HG02970 (cell line): ENCODE data around the gene NUDT3.
"Not testable (repeated sequence)": the region's sequence is repeated elsewhere in the genome, so short reads cannot be mapped to it uniquely, and the experiment has no call there.

ENCODE experiments used
- ATAC-seq: cut with Tn5 transposase; IDR thresholded peaks from one replicate; pipeline ENCODE4 v1.9.1; 2021; ENCODE audit warnings: mild to moderate bottlenecking, moderate library complexity, moderate number of reproducible peaks; ENCODE audit not compliant: unreplicated experiment, low FRiP score

The NUDT3 gene

DNA sequence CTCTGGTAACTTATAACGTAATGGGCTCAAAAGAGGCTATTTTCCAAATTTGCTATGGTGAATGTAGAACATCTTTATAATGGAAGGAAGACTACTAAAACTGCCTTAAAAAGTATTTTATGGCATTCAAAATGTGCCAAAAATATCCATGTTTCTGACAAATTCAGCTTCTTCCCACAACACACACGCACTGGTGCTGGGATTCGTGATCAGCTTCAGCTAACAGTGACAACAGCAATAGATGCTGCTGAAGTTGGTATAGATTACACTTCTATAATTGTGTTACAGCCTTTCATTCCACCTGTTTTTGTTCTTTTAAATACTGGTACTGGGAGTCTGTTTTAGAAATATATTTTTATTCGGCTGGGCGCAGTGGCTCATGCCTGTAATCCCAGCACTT lies 19.0 kb downstream of the NUDT3 start:
- ATAC-seq, result no peak

DNA sequence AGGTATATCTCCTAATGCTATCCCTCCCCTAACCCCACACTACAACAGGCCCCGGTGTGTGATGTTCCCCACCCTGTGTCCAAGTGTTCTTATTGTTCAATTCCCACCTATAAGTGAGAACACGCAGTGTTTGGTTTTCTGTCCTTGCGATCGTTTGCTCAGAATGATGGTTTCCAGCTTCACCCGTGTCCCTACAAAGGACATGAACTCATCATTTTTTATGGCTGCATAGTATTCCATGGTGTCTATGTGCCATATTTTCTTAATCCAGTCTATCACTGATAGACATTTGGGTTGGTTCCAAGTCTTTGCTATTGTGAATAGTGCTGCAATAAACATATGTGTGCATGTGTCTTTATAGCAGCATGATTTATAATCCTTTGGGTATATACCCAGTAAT lies 20.6 kb downstream of the NUDT3 start:
- not testable (repeated sequence) for ATAC-seq

DNA sequence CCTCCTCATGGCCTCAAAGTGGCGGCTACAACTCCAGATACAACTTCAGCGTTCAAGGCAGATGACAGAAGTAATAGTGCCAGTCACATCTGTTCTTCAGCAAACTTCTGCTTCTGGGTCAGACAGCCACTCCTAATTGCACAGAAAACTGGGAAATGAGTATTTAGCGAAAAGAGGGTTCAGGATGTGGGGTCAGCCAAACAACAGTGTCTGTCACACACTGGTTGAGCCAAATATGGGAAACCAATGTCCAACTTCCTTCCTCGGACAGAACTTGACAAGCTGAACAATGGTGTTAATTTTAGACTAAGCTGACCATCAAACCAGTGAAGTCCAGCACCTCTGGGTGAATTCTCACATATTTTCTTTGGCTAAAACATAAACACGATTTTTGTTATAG lies 22.1 kb downstream of the NUDT3 start:
- ATAC-seq, result no peak

DNA sequence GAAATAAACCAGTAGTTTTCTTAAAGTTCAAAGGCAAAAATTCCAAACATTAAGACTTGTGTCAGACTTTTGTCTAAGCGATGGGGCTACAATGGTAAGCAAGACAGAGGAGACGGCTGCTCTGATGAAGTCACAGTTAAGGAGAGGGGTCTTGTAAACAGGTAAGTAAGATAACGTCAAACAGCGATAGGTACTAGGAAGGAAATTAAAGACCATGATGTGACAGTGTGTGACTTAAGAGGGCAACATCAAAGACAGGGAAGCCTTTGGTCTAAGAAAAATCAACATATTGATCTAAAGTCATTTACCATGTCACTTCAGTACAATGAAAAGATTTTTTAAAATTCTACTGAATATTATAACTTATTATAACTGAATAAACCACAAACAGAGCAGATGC lies 23.1 kb downstream of the NUDT3 start:
- ATAC-seq, result no peak

DNA sequence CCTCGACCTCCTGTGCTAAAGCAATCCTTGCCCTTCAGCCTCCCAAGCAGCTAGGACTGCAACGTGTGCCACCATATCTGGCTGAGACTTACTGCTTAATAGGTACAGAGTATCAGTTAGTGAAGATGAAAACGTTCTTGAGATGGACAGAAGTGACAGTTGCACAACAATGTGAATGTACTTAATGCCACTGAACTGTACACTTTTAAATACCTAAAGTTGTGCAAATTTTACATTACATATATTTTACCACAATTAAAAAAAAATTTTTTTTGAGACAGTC lies 25.9 kb downstream of the NUDT3 start:
- ATAC-seq, result no peak

DNA sequence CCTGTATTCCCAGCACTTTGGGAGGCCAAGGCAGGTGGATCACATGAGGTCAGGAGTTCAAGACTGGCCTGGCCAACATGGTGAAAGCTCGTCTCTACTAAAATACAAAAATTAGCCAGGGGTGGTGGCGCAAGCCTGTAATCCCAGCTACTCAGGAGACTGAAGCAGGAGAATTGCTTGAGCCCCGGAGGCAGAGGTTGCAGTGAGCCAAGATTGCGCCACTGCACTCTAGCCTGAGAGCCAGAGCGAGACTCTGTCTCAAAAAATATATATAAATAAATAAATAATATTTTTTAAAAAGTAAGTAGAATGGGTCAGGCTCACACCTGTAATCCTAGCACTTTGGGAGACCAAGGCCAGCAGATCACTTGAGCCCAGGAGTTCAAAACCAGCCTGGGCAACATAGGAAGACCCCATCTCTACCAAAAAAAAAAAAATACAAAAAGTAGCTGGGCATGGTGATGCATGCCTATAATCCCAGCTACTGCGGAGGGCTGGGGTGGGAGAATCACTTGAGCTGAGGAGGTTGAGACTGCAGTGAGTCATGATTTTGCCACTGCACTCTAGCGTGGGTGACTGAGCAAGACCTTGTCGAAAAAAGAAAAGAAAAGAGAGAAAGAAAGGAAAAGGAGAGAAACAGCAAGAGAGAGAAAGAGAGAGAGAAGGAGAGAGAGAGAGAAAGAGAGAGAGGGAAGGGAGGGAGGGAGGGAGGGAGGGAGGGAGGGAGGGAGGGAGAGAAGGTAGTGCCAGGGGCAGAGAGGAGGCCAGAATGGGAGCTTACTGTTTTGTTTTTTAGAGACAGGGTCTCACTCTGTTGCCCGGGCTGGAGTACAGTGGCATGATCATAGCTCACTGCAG lies 26.5 kb downstream of the NUDT3 start:
- ATAC-seq, result not testable (repeated sequence)

DNA sequence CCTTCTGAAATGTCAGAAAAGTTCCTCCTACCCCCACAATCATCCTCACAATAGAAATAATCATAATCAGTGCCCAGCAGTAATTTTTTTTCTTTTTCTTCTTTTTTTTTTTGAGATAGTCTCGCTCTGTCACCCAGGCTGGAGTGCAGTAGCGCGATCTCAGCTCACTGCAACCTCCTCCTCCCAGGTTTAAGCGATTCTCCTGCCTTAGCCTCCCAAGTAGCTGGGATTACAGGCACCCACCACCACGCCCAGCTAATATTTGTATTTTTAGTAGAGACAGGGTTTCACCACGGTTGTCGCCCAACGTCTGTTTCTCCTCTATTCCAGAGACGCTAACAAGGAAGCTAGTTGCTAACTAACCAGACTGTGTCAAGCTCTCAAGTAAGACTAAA lies 28.8 kb downstream of the NUDT3 start:
- not testable (repeated sequence) for ATAC-seq

DNA sequence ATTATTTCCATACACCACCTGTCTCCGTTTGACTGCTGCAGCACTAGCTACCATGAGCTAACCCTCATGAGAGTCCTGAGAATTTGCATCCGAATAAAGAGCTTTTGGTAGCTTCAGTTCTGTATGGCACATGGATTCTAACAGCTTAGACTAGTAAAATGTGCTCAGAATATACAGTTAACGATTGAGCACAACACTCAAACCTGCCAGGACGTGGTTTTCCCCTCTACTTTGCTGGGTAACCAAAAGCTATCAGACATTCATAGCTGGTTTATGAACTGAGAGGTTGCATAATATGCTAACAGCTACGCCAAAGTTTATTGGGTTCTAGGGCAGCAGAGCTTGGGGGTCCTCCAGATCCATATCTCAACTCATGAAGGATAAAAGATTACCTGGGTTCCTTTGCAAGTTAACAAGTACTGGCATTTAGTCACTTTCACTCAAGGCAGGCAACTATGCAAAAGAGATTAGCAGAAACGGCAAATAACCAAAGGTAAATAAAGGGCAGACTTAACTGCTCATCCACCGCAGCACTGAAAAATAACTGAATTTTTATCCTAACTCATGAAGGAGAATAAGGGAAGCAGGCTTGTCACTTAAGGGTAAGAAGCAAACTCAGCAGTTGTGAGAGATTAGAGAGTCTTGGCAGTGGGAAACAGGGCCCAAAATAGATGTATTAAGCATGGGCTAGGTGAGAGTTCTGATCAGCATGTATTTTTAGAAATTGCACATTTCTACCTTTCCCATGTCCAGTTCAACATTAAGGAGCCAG lies 29.4 kb downstream of the NUDT3 start:
- no peak for ATAC-seq

DNA sequence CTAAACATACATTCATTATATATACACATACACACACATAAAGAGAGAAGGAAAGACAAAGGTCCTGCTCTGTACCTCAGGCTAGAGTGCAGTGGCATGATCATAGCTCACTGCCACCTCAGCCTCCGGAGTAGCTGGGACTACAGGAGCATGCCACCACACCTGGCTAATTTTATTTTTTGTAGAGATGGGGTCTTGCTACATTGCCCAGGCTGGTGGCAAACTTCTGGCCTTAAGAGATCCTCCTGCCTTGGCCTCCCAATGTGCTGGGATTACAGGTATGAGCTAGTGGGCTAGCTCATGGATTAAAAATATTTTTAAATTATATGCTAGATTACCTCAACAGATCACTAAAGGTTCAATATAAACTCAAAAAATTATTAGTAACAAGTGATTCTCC lies 30.3 kb downstream of the NUDT3 start:
- no peak for ATAC-seq

DNA sequence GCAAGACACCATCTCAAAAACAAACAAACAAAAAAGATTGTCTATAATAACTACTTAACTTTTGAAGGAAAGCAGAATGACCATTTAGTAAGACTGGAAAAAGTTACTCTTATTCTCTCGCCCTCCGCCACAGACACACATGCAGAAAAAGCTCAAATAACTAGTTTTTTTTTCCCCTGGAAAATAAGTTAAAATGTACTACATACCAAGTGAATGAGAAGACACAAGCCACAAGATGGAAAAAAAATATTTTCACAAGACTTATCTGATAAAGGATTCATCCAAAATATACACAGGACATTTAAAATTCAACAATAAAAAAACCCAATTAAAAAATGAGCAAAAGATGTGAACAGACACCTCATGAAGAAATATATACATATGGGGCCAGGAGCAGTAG lies 31.9 kb downstream of the NUDT3 start:
- no peak for ATAC-seq

DNA sequence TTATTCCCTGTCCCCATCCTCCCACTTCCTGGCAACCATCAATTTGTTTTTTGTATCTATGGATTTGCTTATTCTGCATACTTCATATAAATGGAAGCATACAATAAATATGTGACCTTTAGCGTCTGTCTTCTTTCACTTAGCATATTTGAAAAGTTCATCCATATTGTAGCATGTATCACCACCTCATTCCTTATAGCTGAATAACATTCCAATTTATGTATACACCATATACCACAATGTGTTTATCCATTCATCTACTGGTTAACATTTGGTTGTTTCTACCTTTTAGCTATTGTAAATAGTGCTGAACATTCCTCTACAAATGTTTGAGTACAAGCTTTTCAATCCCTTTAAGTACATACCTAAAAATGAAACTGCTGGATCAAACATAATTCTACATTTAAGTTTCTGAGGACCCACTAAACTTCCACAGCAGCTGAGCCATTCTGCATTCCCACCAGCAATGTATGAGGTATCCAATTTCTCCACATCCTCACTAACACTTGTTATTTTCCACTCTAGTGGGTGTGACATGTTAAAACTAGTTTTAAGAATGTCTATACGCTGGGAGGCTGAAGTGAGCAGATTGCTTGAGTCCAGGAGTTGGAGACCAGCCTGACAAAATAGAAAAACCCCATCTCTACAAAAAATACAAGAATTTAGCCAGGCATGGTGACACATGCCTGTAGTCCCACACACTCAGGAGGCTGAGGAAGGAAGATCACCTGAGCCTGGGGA lies 32.9 kb downstream of the NUDT3 start:
- no peak for ATAC-seq

DNA sequence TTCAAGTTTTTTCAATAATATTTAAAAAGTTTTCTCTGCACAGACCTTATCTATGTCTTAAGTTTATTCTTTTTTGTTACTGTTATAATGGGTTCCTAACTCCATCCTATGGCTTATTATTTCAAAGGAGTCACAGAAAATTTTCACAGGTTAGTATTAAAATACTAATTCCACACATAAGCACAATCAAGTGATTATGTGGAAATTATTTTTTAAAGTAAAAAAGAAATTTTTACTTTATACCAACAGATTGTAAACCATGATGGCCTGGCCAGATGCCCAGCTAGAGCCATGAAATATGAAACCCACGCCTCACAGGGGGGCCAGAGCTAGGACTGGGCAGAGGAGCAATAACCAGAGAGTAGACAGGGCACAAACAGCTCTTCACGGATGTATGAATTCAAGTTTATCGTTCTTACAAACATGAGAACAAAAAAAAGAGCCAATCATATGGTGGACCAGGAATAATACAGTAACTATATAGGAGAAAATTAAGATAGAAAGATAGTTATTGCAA lies 34.0 kb downstream of the NUDT3 start:
- no peak for ATAC-seq

DNA sequence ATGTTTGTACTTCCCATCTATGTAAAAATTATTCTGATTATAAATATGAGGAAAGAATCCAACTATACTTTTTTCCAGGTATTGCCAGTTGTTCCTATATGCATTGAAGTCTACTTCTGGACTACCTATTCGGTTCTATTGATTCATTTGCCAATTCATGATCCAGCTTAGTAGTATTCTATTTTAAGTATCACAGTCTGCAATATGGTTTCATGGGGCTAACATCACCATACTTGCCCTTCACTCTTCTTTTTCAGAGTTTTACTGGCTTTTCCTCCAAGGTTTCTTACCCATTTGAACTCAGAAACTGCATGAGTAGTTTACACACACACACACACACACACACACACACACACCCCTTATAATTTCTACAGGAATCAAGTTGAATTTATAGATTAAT lies 34.5 kb downstream of the NUDT3 start:
- no peak for ATAC-seq

DNA sequence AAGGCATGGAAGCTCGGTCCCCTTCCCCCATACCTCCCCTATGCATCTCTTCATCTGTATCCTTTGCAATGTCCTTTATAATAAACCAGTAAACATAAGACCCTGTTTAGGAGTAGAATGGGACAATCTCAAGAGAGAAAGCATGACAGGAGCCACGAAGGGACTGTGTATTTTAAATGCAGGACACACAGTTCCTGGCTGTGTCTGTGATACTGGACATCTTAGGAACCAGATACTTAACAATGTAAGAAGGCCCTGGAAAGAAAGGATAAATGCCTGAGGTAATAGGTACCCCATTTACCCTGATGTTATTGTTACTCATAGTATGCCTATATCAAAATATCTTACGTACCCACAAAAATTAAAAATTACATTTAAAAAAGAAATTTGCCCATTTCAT lies 36.6 kb downstream of the NUDT3 start:
- no peak for ATAC-seq

DNA sequence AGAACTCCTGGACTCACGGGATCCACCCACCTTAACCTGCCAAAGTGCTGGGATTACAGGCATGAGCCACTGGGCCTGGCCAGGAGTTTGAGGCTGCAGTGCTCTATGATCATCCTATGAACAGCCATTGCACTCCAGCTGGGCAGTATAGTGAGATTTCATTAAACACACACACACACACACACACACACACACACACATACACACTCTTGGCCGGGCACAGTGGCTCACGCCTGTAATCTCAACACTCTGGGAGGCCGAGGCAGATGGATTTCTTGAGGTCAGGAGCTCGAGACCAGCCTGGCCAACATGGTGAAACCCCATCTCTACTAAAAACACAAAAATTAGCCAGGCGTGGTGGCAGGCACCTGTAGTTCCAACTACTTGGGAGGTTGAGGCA lies 38.2 kb downstream of the NUDT3 start:
- ATAC-seq, result not testable (repeated sequence)

DNA sequence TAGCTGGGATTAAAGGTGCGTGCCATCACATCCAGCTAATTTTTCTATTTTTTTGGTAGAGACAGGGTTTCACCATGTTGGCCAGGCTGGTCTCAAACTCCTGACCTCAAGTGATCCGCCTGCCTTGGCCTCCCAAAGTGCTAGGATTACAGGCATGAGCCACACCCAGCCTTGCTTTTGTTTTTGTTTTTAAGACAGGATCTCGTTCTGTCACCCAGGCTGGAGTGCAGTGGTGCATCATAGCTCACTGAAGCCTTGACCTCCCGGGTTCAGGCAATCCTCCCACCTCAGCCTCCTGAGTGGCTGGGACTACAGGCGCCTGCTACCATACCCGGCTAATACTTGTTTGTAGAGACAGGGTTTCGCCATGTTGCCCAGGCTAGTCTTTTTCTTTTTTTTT lies 38.9 kb downstream of the NUDT3 start:
- ATAC-seq, result not testable (repeated sequence)

DNA sequence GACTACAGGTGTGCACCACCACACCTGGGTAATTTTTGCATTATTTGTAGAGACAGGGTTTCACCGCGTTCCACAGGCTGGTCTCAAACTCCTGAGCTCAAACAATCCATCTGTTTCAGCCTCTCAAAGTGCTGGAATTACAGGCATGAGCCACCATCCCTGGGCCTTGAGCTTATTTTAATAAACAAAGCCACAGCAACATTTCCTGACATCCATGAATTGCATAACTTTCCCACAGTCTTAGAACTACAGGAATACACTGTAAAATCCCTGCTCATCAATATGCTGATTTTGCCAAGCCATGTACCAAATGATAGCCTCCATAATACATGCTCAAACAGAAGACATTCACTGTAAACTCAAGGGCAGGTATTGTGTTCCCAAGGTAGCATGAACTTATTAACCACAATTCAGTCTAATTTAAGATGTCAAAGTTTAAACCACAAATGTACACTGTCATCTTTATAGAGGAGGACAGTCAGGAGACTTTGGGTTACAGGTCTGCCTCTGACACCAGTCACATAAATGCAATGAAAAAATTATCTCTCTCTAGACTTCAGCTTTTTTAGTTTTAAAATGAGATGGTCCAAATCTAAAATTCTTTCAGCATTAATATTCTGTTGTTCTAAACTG lies 40.0 kb downstream of the NUDT3 start:
- no peak for ATAC-seq

DNA sequence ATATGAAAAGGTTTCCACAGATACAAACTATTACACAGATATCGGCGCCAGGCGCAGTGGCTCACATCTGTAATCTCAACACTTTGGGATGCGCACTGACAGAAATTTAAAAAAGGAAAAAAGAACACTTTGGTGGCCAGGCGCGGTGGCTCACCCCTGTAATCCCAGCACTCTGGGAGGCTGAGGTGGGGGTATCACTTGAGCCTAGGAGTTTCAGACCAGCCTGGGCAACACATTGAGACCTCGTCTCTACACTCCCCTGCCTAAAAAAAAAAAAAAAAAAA lies 41.6 kb downstream of the NUDT3 start:
- ATAC-seq, result no peak

DNA sequence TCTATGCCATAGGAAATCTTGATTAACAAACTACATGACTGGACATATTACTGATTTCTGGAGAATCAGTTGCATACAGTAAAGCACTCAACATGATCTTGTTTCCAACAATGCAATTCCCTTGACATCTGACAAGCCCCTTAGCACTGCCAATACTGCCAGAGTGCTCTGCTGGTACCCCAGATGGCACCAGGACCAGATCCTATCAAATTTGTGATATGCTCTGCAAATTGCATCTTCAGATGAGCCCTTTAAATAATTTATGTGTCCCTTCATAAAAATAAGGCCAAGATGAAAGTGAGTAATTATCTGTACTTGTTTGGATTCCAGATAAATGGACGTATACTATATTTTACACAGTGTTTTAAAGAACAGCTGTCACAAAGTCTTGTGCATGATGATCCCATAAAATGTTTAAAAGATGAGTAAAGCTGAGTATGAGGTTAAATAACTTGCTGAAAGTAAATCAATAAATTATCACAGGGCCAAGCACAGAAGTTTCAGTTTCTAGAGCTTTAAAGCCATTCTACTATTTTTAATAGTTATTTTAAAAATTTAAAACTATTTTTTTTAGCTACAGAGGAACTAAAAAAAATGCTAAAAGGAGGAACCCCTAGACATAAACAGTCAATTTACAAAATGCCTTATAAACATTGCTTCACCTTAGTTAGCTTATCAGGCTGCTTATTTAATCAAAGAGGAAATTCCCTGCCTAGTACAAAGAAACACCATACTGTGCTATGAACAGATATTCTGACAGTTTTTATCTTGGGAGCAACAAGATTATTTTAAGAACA lies 42.1 kb downstream of the NUDT3 start:
- ATAC-seq, result no peak

DNA sequence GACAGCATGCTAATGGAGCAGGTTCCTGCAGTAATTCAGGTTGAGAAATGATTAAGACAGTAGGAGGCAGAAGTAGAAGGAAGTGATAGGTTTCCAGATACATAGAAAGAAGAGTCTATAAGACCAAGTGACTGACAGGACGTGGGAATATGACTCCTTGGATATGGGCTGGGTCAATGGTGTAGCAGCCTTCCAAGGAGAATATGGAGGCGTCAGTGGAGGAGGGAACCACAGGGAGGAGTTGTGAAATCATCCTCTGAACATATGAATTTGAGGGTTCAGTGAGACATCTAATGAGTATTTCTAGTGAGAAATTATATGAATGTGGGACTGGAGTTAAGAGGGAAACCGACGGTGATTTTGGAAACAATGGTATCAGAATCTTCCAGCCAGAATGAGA lies 43.3 kb downstream of the NUDT3 start:
- ATAC-seq, result no peak
